Natural killer cell treated with Interleukin-12 subunit alpha and Interleukin-12 subunit beta and Interleukin-15 and Interleukin-18, amount 100 ng/mL, for 72 hours (primary cell): ENCODE results near the gene ITGA8. TPM values are rescaled to one million over a fixed set of nuclear protein-coding genes. Genes with fewer than 3 reads are reported as not detected.
"Not testable (repeated sequence)": the region's sequence is repeated elsewhere in the genome, so short reads cannot be mapped to it uniquely, and the experiment has no call there.

Source experiments
- ATAC-seq, 2 donors: fragments of 150-1000 bp; cut with Tn5 transposase in 1 of 2; sonication (Bioruptor Pico), chemical (Tn5 transposase) in 1 of 2; 2 replicates each; pipeline ENCODE4 v1.10.0; 2021
- DNase-seq: peaks from one replicate; pipeline ENCODE4 v3.0.0; 2022; ENCODE audit warnings: low spot score
- H3K27ac Mint-ChIP-seq, 2 donors: 1 replicate in 1 of 2; 2 replicates in 1 of 2; pipeline ENCODE4 v1.8.0; 2022; ENCODE audit warnings: mixed read lengths in 2 of 2, mild to moderate bottlenecking in 1 of 2, moderate library complexity in 1 of 2
- H3K27me3 Mint-ChIP-seq, 2 donors: 1 replicate in 1 of 2; 2 replicates in 1 of 2; pipeline ENCODE4 v1.8.0; 2022; ENCODE audit warnings: mixed read lengths in 2 of 2
- H3K36me3 Mint-ChIP-seq: one replicate; pipeline ENCODE4 v1.8.0; 2022; ENCODE audit warnings: mixed read lengths
- H3K4me1 Mint-ChIP-seq, 2 donors: 1 replicate in 1 of 2; 2 replicates in 1 of 2; pipeline ENCODE4 v1.8.0; 2022; ENCODE audit warnings: low read depth in 2 of 2, mixed read lengths in 2 of 2, mild to moderate bottlenecking in 1 of 2
- H3K4me3 Mint-ChIP-seq: one replicate; pipeline ENCODE4 v1.8.0; 2022; ENCODE audit warnings: mixed read lengths
- H3K9me3 Mint-ChIP-seq: 2 replicates; pipeline ENCODE4 v1.8.0; 2022; ENCODE audit warnings: mixed read lengths
- total RNA-seq, 2 donors: library from RNA; stranded (reverse); gene quantifications; one replicate each; pipeline ENCODE4 v1.2.3, GENCODE V29; 2022

Gene ITGA8
- total RNA-seq, 2 donors from 2014 or later = not detected

- Mint-ChIP-seq H3K36me3 (no peaks in the 10 kb centered on the region), H3K27me3 (peaks cover 4 to 12% of the 10 kb centered on the region in 2 donors), H3K4me3 (no peak overlapping the region), H3K27ac (no peak overlapping the region), H3K9me3 (no peaks in the 10 kb centered on the region), H3K4me1 (no peaks in the 10 kb centered on the region)
- ATAC-seq (no peak), DNase-seq (no peak)
These were observed 151.8 kb downstream of the ITGA8 start for GRCh38 chr10:15567952-15568351.

GRCh38 chr10:15563246-15563645 lies 156.5 kb downstream of the ITGA8 start:
- Mint-ChIP-seq H3K9me3 (peaks cover 3% of the 10 kb centered on the region), H3K4me3 (no peak overlapping the region), H3K27me3 (peaks cover 4 to 5% of the 10 kb centered on the region in 2 donors), H3K4me1 (no peaks in the 10 kb centered on the region), H3K27ac (no peak overlapping the region), H3K36me3 (no peaks in the 10 kb centered on the region)
- ATAC-seq = no peak
- DNase-seq = no peak

- ATAC-seq (no peak), DNase-seq (no peak)
- H3K9me3 Mint-ChIP-seq = peaks cover 3% of the 10 kb centered on the region
- H3K4me3 Mint-ChIP-seq = no peak overlapping the region
- H3K27me3 Mint-ChIP-seq = peaks cover 4 to 5% of the 10 kb centered on the region in 2 donors
- H3K36me3 Mint-ChIP-seq = no peaks in the 10 kb centered on the region
- no peaks in the 10 kb centered on the region for H3K4me1 Mint-ChIP-seq
- no peak overlapping the region for H3K27ac Mint-ChIP-seq
These were observed 157.1 kb downstream of the ITGA8 start for GRCh38 chr10:15562578-15562977.

GRCh38 chr10:15562116-15562515 lies 157.6 kb downstream of the ITGA8 start:
- H3K27ac Mint-ChIP-seq = no peak overlapping the region
- DNase-seq = no peak
- H3K36me3 Mint-ChIP-seq = no peaks in the 10 kb centered on the region
- H3K4me3 Mint-ChIP-seq = no peak overlapping the region
- H3K9me3 Mint-ChIP-seq = peaks cover 3% of the 10 kb centered on the region
- ATAC-seq = no peak
- no peaks in the 10 kb centered on the region for H3K4me1 Mint-ChIP-seq
- H3K27me3 Mint-ChIP-seq = peaks cover 4 to 5% of the 10 kb centered on the region in 2 donors

- Mint-ChIP-seq H3K27me3 (peaks cover 0 to 6% of the 10 kb centered on the region in 2 donors), H3K36me3 (no peaks in the 10 kb centered on the region), H3K27ac (no peak overlapping the region), H3K4me3 (no peak overlapping the region), H3K4me1 (no peaks in the 10 kb centered on the region), H3K9me3 (peaks cover 3% of the 10 kb centered on the region)
- ATAC-seq = no peak
- no peak for DNase-seq
These were observed 161.6 kb downstream of the ITGA8 start for GRCh38 chr10:15558136-15558535.

GRCh38 chr10:15557168-15557567 lies 162.6 kb downstream of the ITGA8 start:
- ATAC-seq, H3K4me3 Mint-ChIP-seq, H3K9me3 Mint-ChIP-seq, H3K27ac Mint-ChIP-seq, H3K4me1 Mint-ChIP-seq, DNase-seq, H3K27me3 Mint-ChIP-seq, H3K36me3 Mint-ChIP-seq: not testable (repeated sequence)

- Mint-ChIP-seq H3K9me3 (no peaks in the 10 kb centered on the region), H3K4me3 (no peak overlapping the region), H3K4me1 (no peaks in the 10 kb centered on the region), H3K36me3 (no peaks in the 10 kb centered on the region), H3K27ac (no peak overlapping the region), H3K27me3 (peaks cover 0 to 21% of the 10 kb centered on the region in 2 donors)
- DNase-seq (no peak), ATAC-seq (no peak)
These were observed 168.8 kb downstream of the ITGA8 start for GRCh38 chr10:15550950-15551349.

GRCh38 chr10:15548331-15548730 lies 171.4 kb downstream of the ITGA8 start:
- ATAC-seq (no peak), DNase-seq (no peak)
- H3K4me1 Mint-ChIP-seq = no peaks in the 10 kb centered on the region
- peaks cover 0 to 21% of the 10 kb centered on the region in 2 donors for H3K27me3 Mint-ChIP-seq
- H3K4me3 Mint-ChIP-seq = no peak overlapping the region
- H3K27ac Mint-ChIP-seq = no peak overlapping the region
- no peaks in the 10 kb centered on the region for H3K9me3 Mint-ChIP-seq
- H3K36me3 Mint-ChIP-seq = no peaks in the 10 kb centered on the region

GRCh38 chr10:15546606-15547005 lies 173.1 kb downstream of the ITGA8 start:
- no peak for ATAC-seq
- no peaks in the 10 kb centered on the region for H3K4me1 Mint-ChIP-seq
- no peaks in the 10 kb centered on the region for H3K9me3 Mint-ChIP-seq
- no peak overlapping the region for H3K27ac Mint-ChIP-seq
- H3K36me3 Mint-ChIP-seq = no peaks in the 10 kb centered on the region
- H3K4me3 Mint-ChIP-seq = no peak overlapping the region
- DNase-seq = no peak
- peaks cover 0 to 21% of the 10 kb centered on the region in 2 donors for H3K27me3 Mint-ChIP-seq

- no peaks in the 10 kb centered on the region for H3K36me3 Mint-ChIP-seq
- H3K4me3 Mint-ChIP-seq = no peak overlapping the region
- no peaks in the 10 kb centered on the region for H3K4me1 Mint-ChIP-seq
- no peak for DNase-seq
- H3K27me3 Mint-ChIP-seq = peaks cover 0 to 14% of the 10 kb centered on the region in 2 donors
- no peaks in the 10 kb centered on the region for H3K9me3 Mint-ChIP-seq
- no peak for ATAC-seq
- H3K27ac Mint-ChIP-seq = no peak overlapping the region
These were observed 173.8 kb downstream of the ITGA8 start for GRCh38 chr10:15545884-15546283.

- DNase-seq = no peak
- Mint-ChIP-seq H3K27ac (no peak overlapping the region), H3K36me3 (no peaks in the 10 kb centered on the region), H3K9me3 (no peaks in the 10 kb centered on the region), H3K4me3 (no peak overlapping the region), H3K27me3 (peaks cover 0 to 7% of the 10 kb centered on the region in 2 donors), H3K4me1 (no peaks in the 10 kb centered on the region)
- ATAC-seq = no peak
These were observed 174.5 kb downstream of the ITGA8 start for GRCh38 chr10:15545266-15545665.

GRCh38 chr10:15543994-15544393 lies 175.7 kb downstream of the ITGA8 start:
- ATAC-seq = no peak
- no peaks in the 10 kb centered on the region for H3K4me1 Mint-ChIP-seq
- H3K9me3 Mint-ChIP-seq = no peaks in the 10 kb centered on the region
- peaks cover 0 to 5% of the 10 kb centered on the region in 2 donors for H3K27me3 Mint-ChIP-seq
- H3K27ac Mint-ChIP-seq = no peak overlapping the region
- no peaks in the 10 kb centered on the region for H3K36me3 Mint-ChIP-seq
- no peak for DNase-seq
- no peak overlapping the region for H3K4me3 Mint-ChIP-seq

- H3K4me1 Mint-ChIP-seq = no peaks in the 10 kb centered on the region
- no peaks in the 10 kb centered on the region for H3K9me3 Mint-ChIP-seq
- peaks cover 0 to 5% of the 10 kb centered on the region in 2 donors for H3K27me3 Mint-ChIP-seq
- no peak overlapping the region for H3K4me3 Mint-ChIP-seq
- DNase-seq (no peak), ATAC-seq (no peak)
- no peak overlapping the region for H3K27ac Mint-ChIP-seq
- no peaks in the 10 kb centered on the region for H3K36me3 Mint-ChIP-seq
These were observed 176.9 kb downstream of the ITGA8 start for GRCh38 chr10:15542817-15543216.

- ATAC-seq (no peak), DNase-seq (no peak)
- Mint-ChIP-seq H3K27ac (no peak overlapping the region), H3K36me3 (no peaks in the 10 kb centered on the region), H3K9me3 (no peaks in the 10 kb centered on the region), H3K4me3 (no peak overlapping the region), H3K27me3 (peaks cover 0 to 2% of the 10 kb centered on the region in 2 donors), H3K4me1 (no peaks in the 10 kb centered on the region)
These were observed 178.3 kb downstream of the ITGA8 start for GRCh38 chr10:15541376-15541775.

GRCh38 chr10:15540727-15541126 lies 179.0 kb downstream of the ITGA8 start:
- Mint-ChIP-seq H3K4me1 (no peaks in the 10 kb centered on the region), H3K27ac (no peak overlapping the region), H3K9me3 (no peaks in the 10 kb centered on the region), H3K36me3 (no peaks in the 10 kb centered on the region), H3K27me3 (no peaks in the 10 kb centered on the region), H3K4me3 (no peak overlapping the region)
- ATAC-seq = no peak
- DNase-seq = no peak
